ENCODE results near the gene AMER2. TPM values are rescaled to one million over a fixed set of nuclear protein-coding genes. Genes with fewer than 3 reads are reported as not detected.
"Not testable (repeated sequence)": the region's sequence is repeated elsewhere in the genome, so short reads cannot be mapped to it uniquely, and the experiment has no call there.

Gene AMER2
- total and polyA plus RNA-seq, 4 donors: 0.02 to 2.0 TPM; not detected in 2

DNA sequence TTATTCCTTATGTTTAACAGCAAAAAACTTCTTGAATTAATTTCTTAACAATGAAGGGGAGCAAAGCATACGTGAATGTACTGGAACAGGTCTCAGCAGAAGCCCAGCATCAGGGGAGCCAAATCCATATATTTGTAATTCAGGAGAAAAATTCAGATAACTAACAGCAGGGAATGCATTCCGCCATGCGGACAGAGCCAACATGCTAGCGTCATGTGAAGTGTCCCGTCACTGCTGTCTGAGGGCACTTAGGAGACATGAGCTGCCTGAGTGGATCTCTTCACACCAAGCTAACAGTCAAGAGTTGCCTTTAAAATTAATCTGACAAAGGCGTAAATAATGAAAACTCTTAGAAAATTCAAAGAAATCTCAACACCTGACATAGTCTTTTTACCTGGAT, 6.4 kb downstream of the AMER2 start:
- Histone ChIP-seq H3K9ac (ENCODE audit: insufficient read depth in 1 of 2, low read length in 2 of 2) (no peak overlapping the region), H3K27me3 (ENCODE audit: control insufficient read depth in 3 of 3, insufficient read depth in 3 of 3, low read length in 2 of 3) (peaks cover 5 to 51% (median 23%) of the 10 kb centered on the region in 3 donors), H3K27ac (ENCODE audit: low read depth in 1 of 2, low read length in 1 of 2) (no peak overlapping the region), H3K9me3 (ENCODE audit: control insufficient read depth in 4 of 4, insufficient read depth in 3 of 4, low read length in 3 of 4) (no peaks in the 10 kb centered on the region), H3K4me1 (ENCODE audit: control insufficient read depth in 5 of 5, insufficient read depth in 5 of 5, low read length in 5 of 5) (peaks cover 0 to under 1% (median 0%) of the 10 kb centered on the region in 5 donors), H3K36me3 (ENCODE audit: control insufficient read depth in 4 of 4, insufficient read depth in 4 of 4, low read length in 4 of 4) (no peaks in the 10 kb centered on the region), H3K4me3 (no peak overlapping the region)
- ATAC-seq (ENCODE audit: insufficient read depth, low FRiP score): no peak
- TF ChIP-seq CTCF (IDR thresholded peaks at IDR 0.05; ENCODE audit: control extremely low read depth, extremely low read depth): no peak
- 70 to 75% methylated on average over 6 of the region's 6 CpGs for WGBS, 2 donors
- DNase-seq: no peak

DNA sequence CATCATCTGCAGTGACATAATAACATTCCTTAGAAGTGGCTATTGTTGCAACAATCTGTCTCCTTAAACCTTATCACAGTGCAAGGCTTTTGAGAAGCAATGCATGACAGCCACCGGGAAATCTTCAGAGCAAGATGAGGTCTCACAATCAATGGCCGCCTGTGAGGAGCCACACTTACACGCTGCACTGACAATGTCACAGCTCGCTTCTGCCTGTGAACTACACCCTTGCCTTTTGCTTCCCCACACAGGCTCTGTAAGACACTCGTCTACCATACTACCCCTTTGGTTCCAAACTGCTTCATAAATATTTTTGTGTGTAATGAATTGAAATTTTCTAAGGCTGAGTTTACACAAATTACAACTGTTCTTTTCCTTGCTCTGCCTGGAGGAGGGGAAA, 6.9 kb downstream of the AMER2 start:
- not testable (repeated sequence) for H3K27ac ChIP-seq (ENCODE audit: low read depth in 1 of 2, low read length in 1 of 2); H3K4me1 ChIP-seq (ENCODE audit: control insufficient read depth in 5 of 5, insufficient read depth in 5 of 5, low read length in 5 of 5); H3K36me3 ChIP-seq (ENCODE audit: control insufficient read depth in 4 of 4, insufficient read depth in 4 of 4, low read length in 4 of 4); H3K9ac ChIP-seq (ENCODE audit: insufficient read depth in 1 of 2, low read length in 2 of 2); H3K9me3 ChIP-seq (ENCODE audit: control insufficient read depth in 4 of 4, insufficient read depth in 3 of 4, low read length in 3 of 4); ATAC-seq (ENCODE audit: insufficient read depth, low FRiP score); DNase-seq; H3K4me3 ChIP-seq
- WGBS, 2 donors: 44 to 58% methylated on average over 5 of the region's 5 CpGs
- H3K27me3 ChIP-seq (ENCODE audit: control insufficient read depth in 3 of 3, insufficient read depth in 3 of 3, low read length in 2 of 3): peaks cover under 1 to 48% (median 23%) of the 10 kb centered on the region in 3 donors

DNA sequence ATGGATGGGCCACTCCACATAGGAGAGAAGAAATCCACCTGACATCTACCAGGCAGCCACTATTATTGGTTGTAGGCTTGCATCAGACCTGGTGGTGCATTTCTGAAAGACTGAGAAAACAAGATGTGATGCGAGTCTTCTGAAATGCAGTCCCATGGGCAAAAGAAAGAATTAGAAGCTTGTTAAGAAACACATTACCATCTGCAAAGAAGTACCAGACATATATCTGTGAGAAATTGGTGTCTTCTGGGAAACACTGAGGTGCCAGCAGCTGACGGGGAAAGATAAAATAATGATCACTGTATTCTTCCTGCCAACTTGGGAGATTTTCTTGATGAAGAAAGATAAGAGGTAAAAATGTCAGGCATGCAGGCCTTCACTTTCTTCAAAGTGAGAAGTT, 14.4 kb downstream of the AMER2 start:
- Histone ChIP-seq H3K27ac (ENCODE audit: low read depth in 1 of 2, low read length in 1 of 2) (no peak overlapping the region), H3K27me3 (ENCODE audit: control insufficient read depth in 3 of 3, insufficient read depth in 3 of 3, low read length in 2 of 3) (peaks cover 0 to 5% (median 2%) of the 10 kb centered on the region in 3 donors), H3K9me3 (ENCODE audit: control insufficient read depth in 4 of 4, insufficient read depth in 3 of 4, low read length in 3 of 4) (no peaks in the 10 kb centered on the region), H3K4me1 (ENCODE audit: control insufficient read depth in 5 of 5, insufficient read depth in 5 of 5, low read length in 5 of 5) (no peaks in the 10 kb centered on the region), H3K4me3 (no peak overlapping the region), H3K36me3 (ENCODE audit: control insufficient read depth in 4 of 4, insufficient read depth in 4 of 4, low read length in 4 of 4) (no peaks in the 10 kb centered on the region), H3K9ac (ENCODE audit: insufficient read depth in 1 of 2, low read length in 2 of 2) (no peak overlapping the region)
- no peak for TF ChIP-seq CTCF (IDR thresholded peaks at IDR 0.05; ENCODE audit: control extremely low read depth, extremely low read depth)
- DNase-seq (no peak), ATAC-seq (ENCODE audit: insufficient read depth, low FRiP score) (no peak)
- 79 to 85% methylated on average over 2 of the region's 2 CpGs for WGBS, 2 donors

- no peak for ATAC-seq (ENCODE audit: insufficient read depth, low FRiP score)
- DNase-seq: no peak
- H3K27ac ChIP-seq (ENCODE audit: low read depth in 1 of 2, low read length in 1 of 2): no peak overlapping the region
- peaks cover 0 to 3% (median 0%) of the 10 kb centered on the region in 4 donors for H3K9me3 ChIP-seq (ENCODE audit: control insufficient read depth in 4 of 4, insufficient read depth in 3 of 4, low read length in 3 of 4)
- no peaks in the 10 kb centered on the region for H3K4me1 ChIP-seq (ENCODE audit: control insufficient read depth in 5 of 5, insufficient read depth in 5 of 5, low read length in 5 of 5)
- no peaks in the 10 kb centered on the region for H3K36me3 ChIP-seq (ENCODE audit: control insufficient read depth in 4 of 4, insufficient read depth in 4 of 4, low read length in 4 of 4)
- WGBS, 2 donors: 51 to 54% methylated on average over 2 of the region's 2 CpGs
- no peak overlapping the region for H3K9ac ChIP-seq (ENCODE audit: insufficient read depth in 1 of 2, low read length in 2 of 2)
- peaks cover 0 to 3% (median 0%) of the 10 kb centered on the region in 3 donors for H3K27me3 ChIP-seq (ENCODE audit: control insufficient read depth in 3 of 3, insufficient read depth in 3 of 3, low read length in 2 of 3)
- H3K4me3 ChIP-seq: no peak overlapping the region
- no peak for TF ChIP-seq CTCF (IDR thresholded peaks at IDR 0.05; ENCODE audit: control extremely low read depth, extremely low read depth)
These were observed 18.4 kb downstream of the AMER2 start for GRCh38 chr13:25153736-25154135.

Data from lung (tissue), 12 donors.